GM12874 (cell line): ENCODE results near the gene UNC45B.

Experiments used
- CTCF ChIP-seq: IDR thresholded peaks from 2 replicates; pipeline ENCODE4 v1.5.1; 2011; ENCODE audit warnings: low read depth, mild to moderate bottlenecking, control low read depth, low read length, moderate library complexity; ENCODE audit not compliant: insufficient read depth

Gene UNC45B

GRCh38 chr17:35212668-35213067 is 65.1 kb downstream of the UNC45B start:
- TF ChIP-seq CTCF, result no peak

DNA sequence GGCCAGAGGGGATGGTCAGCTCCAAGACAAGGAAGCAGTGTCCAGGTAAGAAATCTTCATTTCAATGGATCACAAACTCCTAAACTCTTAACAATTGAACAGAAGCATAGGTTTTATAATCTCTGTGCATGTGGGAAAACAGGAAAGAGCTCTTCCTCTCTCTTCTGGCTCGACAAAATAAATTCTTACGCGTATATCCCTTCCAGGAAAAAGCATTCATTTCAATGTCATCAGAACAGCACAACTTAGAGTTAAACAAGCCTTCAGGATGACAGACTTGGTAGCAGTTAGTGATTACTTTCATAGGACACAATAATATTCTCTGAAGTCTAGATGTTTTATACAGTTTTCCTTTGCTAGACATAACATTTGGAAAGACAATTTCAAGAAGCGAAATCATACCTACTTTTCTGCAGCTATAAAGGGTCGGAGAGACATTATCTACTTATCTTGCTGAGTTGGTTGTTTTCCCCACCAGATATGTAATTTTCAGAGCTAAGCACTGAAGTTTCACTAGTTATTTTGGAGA is 65.9 kb downstream of the UNC45B start:
- TF ChIP-seq CTCF, result no peak

DNA sequence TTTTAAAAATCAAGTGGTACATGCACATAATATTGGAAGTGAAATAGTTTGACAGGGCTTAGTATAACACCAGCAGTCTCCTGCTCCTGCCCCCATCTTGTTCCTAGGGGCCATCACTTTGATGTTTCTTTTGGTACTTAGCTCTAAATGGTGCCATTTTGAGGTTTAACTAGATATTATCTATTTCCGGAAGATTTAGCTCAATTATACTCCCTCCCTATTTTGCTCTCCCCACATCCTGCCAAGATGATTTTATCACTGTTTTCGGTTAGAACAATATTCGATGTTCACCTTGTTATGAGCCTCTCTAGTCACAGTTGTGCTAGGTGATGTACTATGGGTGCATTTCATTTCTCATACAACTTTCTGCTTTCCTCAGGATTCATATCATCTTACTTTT is 66.6 kb downstream of the UNC45B start:
- no peak for TF ChIP-seq CTCF

DNA sequence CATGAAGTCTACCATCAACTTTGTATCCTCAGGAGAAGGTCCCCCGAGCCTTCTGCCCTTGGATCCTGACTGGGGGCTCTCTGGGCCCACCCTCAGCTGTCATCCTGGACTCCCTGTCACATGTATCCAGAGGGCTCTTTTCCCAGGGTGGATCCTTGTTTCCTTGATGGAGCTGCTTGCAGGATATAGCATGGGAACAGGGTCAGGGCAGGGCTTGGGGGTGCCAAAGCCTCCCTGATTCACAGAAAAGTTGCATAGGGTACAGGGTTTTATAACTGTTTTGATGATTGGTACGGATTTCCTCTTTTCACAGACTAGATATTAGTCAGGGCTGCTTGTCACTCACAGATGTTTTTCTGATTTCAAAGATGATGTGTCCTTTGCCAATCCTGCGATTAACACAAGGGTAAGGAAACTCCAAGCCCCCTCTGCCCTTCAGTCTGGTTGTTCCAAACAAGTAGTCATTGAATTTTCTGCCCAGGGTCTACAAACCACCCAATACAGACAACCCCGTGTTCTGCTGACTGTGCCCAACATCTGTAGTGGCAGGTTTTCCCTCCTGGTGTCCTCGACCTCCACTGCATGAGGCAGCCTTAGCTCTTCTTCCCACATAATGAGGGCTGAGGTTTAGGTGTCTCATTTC is 67.1 kb downstream of the UNC45B start:
- no peak for TF ChIP-seq CTCF

GRCh38 chr17:35217107-35217506 is 69.5 kb downstream of the UNC45B start:
- TF ChIP-seq CTCF, result no peak

DNA sequence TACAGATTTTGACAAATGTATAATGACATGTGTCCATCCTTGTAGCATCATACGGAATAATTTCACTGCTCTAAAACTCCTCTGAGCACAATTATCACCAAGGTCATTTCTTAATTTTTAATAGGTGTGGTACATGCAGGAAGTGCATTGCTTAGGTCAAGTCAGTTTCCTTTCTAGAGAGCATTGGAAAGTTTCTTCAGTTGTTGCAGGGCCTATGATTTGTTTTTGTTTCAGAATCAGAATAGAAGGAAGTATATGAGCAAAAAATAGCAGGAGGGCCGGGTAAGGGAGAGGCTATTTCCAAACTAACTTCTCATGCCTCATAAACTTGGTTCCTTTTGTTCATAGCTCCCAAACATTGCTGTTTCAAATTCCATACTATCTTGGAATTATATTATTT is 71.3 kb downstream of the UNC45B start:
- no peak for TF ChIP-seq CTCF

- TF ChIP-seq CTCF, result no peak
Observed at GRCh38 chr17:35222452-35222851, 74.8 kb downstream of the UNC45B start.
